Measurements from ENCODE around the gene DIPK1B.

GRCh38 chr9:136701668-136702053 lies 10.7 kb upstream of the DIPK1B start:
- TF ChIP-seq POLR2AphosphoS5 (IDR thresholded peaks at IDR 0.05) (no peak), POLR2A (IDR thresholded peaks at IDR 0.05) (no peak), CTCF (IDR thresholded peaks at IDR 0.05 in 8 of 11, conservative IDR thresholded peaks at IDR 0.05 in 3 of 11) (no peak)
